GM12872 (cell line): ENCODE results near the gene IMPDH2.

Experiments
- CTCF ChIP-seq: IDR thresholded peaks from 3 replicates; pipeline ENCODE4 v1.5.1; 2011; ENCODE audit warnings: low read depth, mild to moderate bottlenecking, low read length, moderate library complexity; ENCODE audit not compliant: insufficient read depth

The IMPDH2 gene

GRCh38 chr3:49001155-49001554, 28.0 kb downstream of the IMPDH2 start:
- no peak for TF ChIP-seq CTCF

DNA sequence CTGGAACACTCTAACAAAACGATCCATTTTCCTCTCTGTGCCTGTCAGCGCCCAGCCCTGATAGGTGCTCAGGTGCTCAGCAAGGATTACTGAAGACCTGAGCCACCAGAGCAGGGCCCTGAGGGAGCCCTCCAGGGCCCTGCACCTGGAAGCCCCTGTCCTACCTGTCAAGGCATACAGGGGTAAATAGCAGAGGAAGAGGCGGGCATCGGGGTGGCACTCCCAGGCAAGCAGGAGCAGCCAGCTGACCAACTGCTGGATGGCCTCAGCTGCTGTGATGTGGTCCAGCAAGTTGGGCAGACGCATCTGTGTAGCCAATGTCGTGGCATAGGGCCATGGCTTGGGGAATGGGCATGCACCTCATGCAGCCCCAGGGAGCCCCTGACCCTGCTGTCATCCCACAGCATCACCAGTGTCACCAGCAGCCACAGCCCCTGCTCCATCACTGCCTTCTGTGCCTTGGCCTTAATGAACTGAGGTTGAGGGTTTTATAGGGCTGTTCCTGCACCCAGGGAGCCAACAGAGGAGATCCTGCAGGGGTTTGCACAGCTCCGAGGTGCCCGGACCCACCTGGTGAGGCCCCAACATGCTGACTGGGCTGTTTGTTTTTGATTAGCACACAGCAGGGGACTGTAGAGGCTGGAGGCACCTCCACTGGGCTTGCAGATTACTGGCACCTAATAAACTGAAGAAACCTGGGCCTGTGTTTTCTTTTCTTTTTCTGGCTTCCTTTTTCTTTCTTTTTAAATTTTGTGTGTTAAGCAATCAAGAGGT, 29.9 kb downstream of the IMPDH2 start:
- no peak for TF ChIP-seq CTCF

DNA sequence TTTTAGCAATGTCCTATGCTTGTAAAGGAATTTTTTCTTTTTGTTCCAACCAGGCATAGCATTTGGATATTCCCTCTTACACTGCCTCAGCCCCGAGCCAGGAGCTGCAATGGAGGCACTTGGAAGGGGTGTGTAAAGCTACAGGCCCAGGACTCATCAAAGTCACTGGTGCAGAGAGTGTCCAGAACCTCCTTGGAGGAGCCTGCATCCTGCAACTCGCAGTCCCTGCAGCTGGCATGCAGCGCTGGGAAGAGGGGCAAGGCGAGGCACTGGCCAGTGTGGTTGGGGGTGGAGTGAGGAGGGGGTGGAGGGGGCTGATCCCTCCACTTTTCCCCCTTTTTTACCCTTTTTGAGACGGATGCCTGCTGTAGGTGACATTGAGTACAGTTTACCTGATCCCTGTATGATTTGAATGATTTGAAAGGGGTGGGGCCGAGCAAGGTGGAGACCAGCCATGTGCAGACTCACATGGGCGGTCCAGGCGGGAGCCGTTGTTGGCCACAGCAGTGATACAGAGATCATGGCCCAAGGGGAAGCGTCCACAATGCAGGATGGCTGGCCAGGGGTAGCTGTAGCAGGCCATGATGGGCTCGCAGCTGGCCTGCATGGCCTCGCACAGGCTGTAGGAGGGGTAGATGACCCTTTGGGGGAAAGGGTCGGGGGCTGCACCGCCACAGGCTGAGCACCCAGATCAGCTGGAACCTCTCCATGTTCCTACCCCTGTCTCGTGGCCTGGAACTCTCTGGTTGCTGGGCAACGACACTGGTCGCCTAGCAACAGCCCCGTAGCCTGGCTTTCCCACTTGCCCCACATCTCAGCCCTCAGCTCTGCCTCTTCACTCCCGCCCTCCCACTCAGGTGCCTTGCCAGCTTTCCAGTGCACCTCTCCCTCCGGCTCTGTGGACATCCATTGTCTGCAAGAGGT, 31.2 kb downstream of the IMPDH2 start:
- TF ChIP-seq CTCF = no peak

GRCh38 chr3:48997102-48997635, 32.0 kb downstream of the IMPDH2 start:
- TF ChIP-seq CTCF = no peak

GRCh38 chr3:48996640-48997039, 32.6 kb downstream of the IMPDH2 start:
- no peak for TF ChIP-seq CTCF

GRCh38 chr3:48993834-48994233, 35.4 kb downstream of the IMPDH2 start:
- no peak for TF ChIP-seq CTCF

- TF ChIP-seq CTCF = no peak
Measured at GRCh38 chr3:48991851-48992545, 37.2 kb downstream of the IMPDH2 start.
